GM12872 (cell line): ENCODE results near the gene TXNRD3.

Source experiments
- CTCF ChIP-seq: IDR thresholded peaks from 3 replicates; pipeline ENCODE4 v1.5.1; 2011; ENCODE audit warnings: low read depth, mild to moderate bottlenecking, low read length, moderate library complexity; ENCODE audit not compliant: insufficient read depth

Gene TXNRD3

GRCh38 chr3:126691765-126692164 lies 36.8 kb upstream of the TXNRD3 start:
- TF ChIP-seq CTCF = no peak

DNA sequence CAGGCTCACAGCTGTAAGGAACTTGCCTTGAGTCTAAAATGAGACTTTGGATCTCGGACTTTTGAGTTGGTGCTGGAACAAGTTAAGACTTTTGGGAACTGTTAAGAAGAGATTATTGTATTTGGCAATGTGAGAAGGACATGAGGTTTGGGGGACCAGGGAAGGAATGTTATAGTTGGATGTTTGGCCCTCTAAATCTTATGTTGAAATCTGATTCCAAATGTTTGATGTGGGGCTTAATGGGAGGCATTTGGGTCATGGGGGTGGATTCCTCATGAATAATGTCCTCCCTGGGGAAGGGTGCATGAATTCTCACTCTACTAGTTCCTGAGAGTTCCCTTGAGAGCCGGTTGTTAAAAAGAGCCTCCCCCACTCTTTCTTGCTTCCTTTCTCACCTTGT lies 30.6 kb upstream of the TXNRD3 start:
- no peak for TF ChIP-seq CTCF

GRCh38 chr3:126685021-126685420 lies 30.1 kb upstream of the TXNRD3 start:
- no peak for TF ChIP-seq CTCF

- TF ChIP-seq CTCF = no peak
Measured at GRCh38 chr3:126684218-126684751, 29.4 kb upstream of the TXNRD3 start.

DNA sequence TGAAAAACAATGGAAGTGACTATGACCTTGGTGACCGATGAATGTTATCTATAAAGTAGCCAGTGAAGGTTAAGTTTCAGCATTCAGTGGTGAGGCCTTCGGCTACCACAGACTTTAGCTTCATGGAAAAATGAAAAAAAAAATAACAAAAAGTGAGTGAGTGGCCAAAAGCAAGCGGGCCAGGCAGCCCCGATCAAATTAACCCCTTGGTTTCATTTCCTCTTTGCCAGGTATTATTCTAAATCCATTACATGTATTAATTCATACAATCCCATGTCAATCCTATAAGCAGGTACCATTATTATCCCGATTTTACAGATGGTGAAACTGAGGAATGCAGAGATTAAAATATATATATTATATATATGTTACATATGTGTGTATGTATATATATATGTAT lies 28.1 kb upstream of the TXNRD3 start:
- TF ChIP-seq CTCF = no peak

GRCh38 chr3:126682009-126682408 lies 27.1 kb upstream of the TXNRD3 start:
- TF ChIP-seq CTCF = no peak

GRCh38 chr3:126680667-126681055 lies 25.7 kb upstream of the TXNRD3 start:
- TF ChIP-seq CTCF = no peak
